Spleen (tissue), 11 donors: ENCODE measurements around the gene JAG1. TPM values are rescaled to one million over a fixed set of nuclear protein-coding genes. Genes with fewer than 3 reads are reported as not detected.

Experiments used
- DNase-seq: peaks from one replicate; pipeline ENCODE4 v3.0.0-alpha.2; 2020
- H3K27ac ChIP-seq, 8 donors: fragments of 200-600 bp; sonication (generic) in 7 of 8; 1 replicate in 4 of 8; 2 replicates in 4 of 8; pipeline versions ENCODE4 v1.5.0 to v1.8.0; 2016 to 2021; ENCODE audit warnings: inconsistent platforms in 4 of 8, mild to moderate bottlenecking in 4 of 8, moderate library complexity in 1 of 8
- H3K27me3 ChIP-seq, 7 donors: fragments of 200-600 bp; sonication (generic) in 6 of 7; replicated peaks in 1 of 7; 1 replicate in 4 of 7; 2 replicates in 3 of 7; pipeline versions ENCODE4 v1.5.0 to v1.8.0; 2016 to 2021; ENCODE audit warnings: inconsistent platforms in 3 of 7, mild to moderate bottlenecking in 1 of 7
- H3K36me3 ChIP-seq, 6 donors: fragments of 200-600 bp; sonication (generic) in 5 of 6; 1 replicate in 4 of 6; 2 replicates in 2 of 6; pipeline versions ENCODE4 v1.5.0 to v1.8.0; 2016 to 2021; ENCODE audit warnings: inconsistent platforms in 2 of 6
- H3K4me1 ChIP-seq, 6 donors: fragments of 200-600 bp; sonication (generic) in 5 of 6; 1 replicate in 3 of 6; 2 replicates in 3 of 6; pipeline versions ENCODE4 v1.5.0 to v1.8.0; 2016 to 2021; ENCODE audit warnings: inconsistent platforms in 3 of 6
- H3K4me3 ChIP-seq, 8 donors: fragments of 200-600 bp; sonication (generic) in 7 of 8; 1 replicate in 4 of 8; 2 replicates in 4 of 8; pipeline versions ENCODE4 v1.5.0 to v1.8.0; 2016 to 2021; ENCODE audit warnings: inconsistent platforms in 4 of 8, mild to moderate bottlenecking in 4 of 8, moderate library complexity in 2 of 8
- H3K9me3 ChIP-seq, 8 donors: fragments of 200-600 bp; sonication (generic) in 7 of 8; 1 replicate in 4 of 8; 2 replicates in 4 of 8; pipeline versions ENCODE4 v1.5.0 to v1.8.0; 2016 to 2021; ENCODE audit warnings: inconsistent platforms in 4 of 8
- POLR2A ChIP-seq, 3 donors: fragments of 450-650 bp; IDR thresholded peaks; one replicate each; pipeline ENCODE4 v1.5.1; 2017; ENCODE audit warnings: antibody characterized with exemption in 3 of 3, mild to moderate bottlenecking in 1 of 3
- POLR2AphosphoS5 ChIP-seq, 3 donors: sonication (generic); formaldehyde crosslinking; IDR thresholded peaks; one replicate each; pipeline ENCODE4 v1.5.1; 2017; ENCODE audit warnings: antibody characterized with exemption in 3 of 3
- WGBS, 5 donors: extraction: QIAGEN DNeasy Blood & Tissue Kit in 3 of 5; methylation state at CpG; one replicate each; pipeline versions ENCODE4 v1.1.5 to v1.1.7; 2013 to 2018; 5-methylcytosine and 5-hydroxymethylcytosine counted together
- intact Hi-C: fragments of 100-400 bp; cut with DNase I; formaldehyde crosslinking; loops from one replicate; pipeline ENCODE4 v1.15.0; 2023; ENCODE audit warnings: low total_unique reads
- polyA plus RNA-seq, 3 donors: library from polyadenylated mRNA; stranded (reverse); fragments of 200-250 nt; gene quantifications; one replicate each; pipeline ENCODE4 v1.2.1, GENCODE V29; 2013
- total RNA-seq, 7 donors: library from RNA; depleted of rRNA in 3 of 7; stranded (reverse); fragments of >200 nt in 3 of 7; fragmentation: NEBNext Ultra II Directional in 4 of 7; extraction: Animal tissue kit (Norgen Biotek cat#: 25700) in 4 of 7; gene quantifications; one replicate each; pipeline versions ENCODE4 v1.1.0 to v1.2.1, GENCODE V29; 2016 to 2021
- TF ChIP-seq, protein P1 (sequence below), 11 experiments: fragments of 200-600 bp in 7 of 11; fragments of 450-650 bp in 4 of 11; sonication (generic) in 4 of 11; IDR thresholded peaks in 8 of 11; conservative IDR thresholded peaks in 3 of 11; 1 replicate in 7 of 11; 2 replicates in 4 of 11; pipeline versions ENCODE4 v1.4.0 to v1.8.0; 2016 to 2021; ENCODE audit warnings: antibody characterized with exemption in 11 of 11, inconsistent platforms in 4 of 11, mild to moderate bottlenecking in 1 of 11
- donor health status: healthy with polysubstance abuse.
- donor health status: DM: no; HTN: no; CAD: no; lungs with moderate emphysema.
- donor health status: DM: no; HTN: no; CAD: no.
- donor health status: Bipolar disorder and iron deficiency.
- donor health status: healthy.
- donor health status: DM: no; HTN: no; CAD: no.
- donor health status: DM: yes; HTN: yes; CAD: no.

The JAG1 gene
- total and polyA plus RNA-seq, 10 donors, result 5.6 to 85.3 (median 50.1) TPM

DNA sequence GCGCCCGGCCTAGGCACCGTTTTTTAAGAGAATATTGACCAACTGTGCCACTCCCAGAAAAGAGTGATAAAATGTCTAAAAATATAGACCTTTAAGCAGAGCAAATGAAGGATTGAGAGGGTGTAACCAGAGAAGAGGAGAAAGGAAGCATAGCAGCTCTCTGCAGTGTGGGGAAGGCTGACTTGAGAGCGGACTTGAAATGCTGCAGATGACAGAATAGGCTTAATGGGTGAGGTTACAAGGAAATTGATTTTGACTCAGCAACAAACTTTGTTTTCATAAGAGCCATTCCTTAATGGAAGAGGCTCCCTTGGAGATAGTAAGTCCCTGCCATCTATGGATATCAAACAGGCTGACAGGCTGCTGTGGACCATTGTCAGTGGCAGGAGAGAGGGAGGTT lies 7.7 kb upstream of the JAG1 start:
- H3K27me3 ChIP-seq, result peaks cover 0 to 15% (median 0%) of the 10 kb centered on the region in 7 donors
- DNase-seq, result no peak
- H3K9me3 ChIP-seq, result no peaks in the 10 kb centered on the region
- H3K36me3 ChIP-seq, result no peaks in the 10 kb centered on the region
- 89 to 94% (median 91%) methylated on average over 4 of the region's 4 CpGs for WGBS, 5 donors
- intact Hi-C loops, result no loop called here
- H3K27ac ChIP-seq, result no peak overlapping the region
- TF ChIP-seq, protein P1, sequence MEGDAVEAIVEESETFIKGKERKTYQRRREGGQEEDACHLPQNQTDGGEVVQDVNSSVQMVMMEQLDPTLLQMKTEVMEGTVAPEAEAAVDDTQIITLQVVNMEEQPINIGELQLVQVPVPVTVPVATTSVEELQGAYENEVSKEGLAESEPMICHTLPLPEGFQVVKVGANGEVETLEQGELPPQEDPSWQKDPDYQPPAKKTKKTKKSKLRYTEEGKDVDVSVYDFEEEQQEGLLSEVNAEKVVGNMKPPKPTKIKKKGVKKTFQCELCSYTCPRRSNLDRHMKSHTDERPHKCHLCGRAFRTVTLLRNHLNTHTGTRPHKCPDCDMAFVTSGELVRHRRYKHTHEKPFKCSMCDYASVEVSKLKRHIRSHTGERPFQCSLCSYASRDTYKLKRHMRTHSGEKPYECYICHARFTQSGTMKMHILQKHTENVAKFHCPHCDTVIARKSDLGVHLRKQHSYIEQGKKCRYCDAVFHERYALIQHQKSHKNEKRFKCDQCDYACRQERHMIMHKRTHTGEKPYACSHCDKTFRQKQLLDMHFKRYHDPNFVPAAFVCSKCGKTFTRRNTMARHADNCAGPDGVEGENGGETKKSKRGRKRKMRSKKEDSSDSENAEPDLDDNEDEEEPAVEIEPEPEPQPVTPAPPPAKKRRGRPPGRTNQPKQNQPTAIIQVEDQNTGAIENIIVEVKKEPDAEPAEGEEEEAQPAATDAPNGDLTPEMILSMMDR (IDR thresholded peaks at IDR 0.05 in 8 of 11, conservative IDR thresholded peaks at IDR 0.05 in 3 of 11), result no peak
- TF ChIP-seq POLR2A (IDR thresholded peaks at IDR 0.05) (no peak), POLR2AphosphoS5 (IDR thresholded peaks at IDR 0.05) (no peak)
- H3K4me1 ChIP-seq, result no peaks in the 10 kb centered on the region
- H3K4me3 ChIP-seq, result no peak overlapping the region

DNA sequence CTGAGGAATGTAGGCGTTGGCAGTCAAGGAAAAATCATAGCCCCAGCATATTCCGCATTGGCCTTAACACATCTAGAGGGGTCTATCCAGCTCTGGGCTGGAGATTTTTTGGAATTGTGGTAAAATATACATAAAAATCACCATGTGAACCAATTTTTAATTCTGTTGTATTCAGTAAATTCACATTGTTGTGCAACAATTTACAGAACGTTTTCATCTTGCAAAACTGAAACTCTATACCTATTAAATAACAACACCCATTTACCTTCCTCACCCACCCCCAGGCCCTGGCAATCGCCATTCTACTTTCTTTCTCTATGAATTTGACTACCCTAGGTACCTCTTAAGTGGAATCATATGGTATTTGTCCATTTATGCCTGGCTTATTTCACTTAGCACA lies 6.8 kb upstream of the JAG1 start:
- no peak for TF ChIP-seq POLR2AphosphoS5 (IDR thresholded peaks at IDR 0.05)
- TF ChIP-seq, protein P1 (IDR thresholded peaks at IDR 0.05 in 8 of 11, conservative IDR thresholded peaks at IDR 0.05 in 3 of 11), result no peak
- no peak for TF ChIP-seq POLR2A (IDR thresholded peaks at IDR 0.05)
- DNase-seq, result no peak
- intact Hi-C loops, result no loop called here
- Histone ChIP-seq H3K4me1 (peaks cover 0 to 2% (median under 1%) of the 10 kb centered on the region in 6 donors), H3K27me3 (peaks cover 0 to 24% (median 0%) of the 10 kb centered on the region in 7 donors), H3K27ac (no peak overlapping the region), H3K9me3 (no peaks in the 10 kb centered on the region), H3K36me3 (no peaks in the 10 kb centered on the region), H3K4me3 (no peak overlapping the region)
- 73 to 92% (median 85%) methylated on average over 4 of the region's 4 CpGs for WGBS, 5 donors

DNA sequence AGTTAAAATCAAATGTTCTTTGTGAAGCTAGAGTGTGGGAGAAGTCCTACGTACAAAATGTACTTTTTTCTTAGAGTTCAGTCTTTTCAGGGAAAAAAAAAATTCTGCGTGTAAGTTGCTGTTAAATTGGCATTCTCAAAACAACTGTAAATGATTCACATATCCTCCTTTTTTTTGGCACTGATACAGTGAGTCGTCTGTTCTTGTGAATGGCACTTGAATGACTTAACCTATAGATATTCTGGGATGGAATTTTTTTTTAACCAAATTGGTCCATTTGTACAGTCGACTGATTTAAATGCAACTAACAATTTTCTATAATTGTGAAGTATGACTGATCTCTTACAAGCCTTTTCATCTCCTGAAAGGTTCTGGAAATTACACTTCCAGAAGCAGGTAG lies 5.5 kb upstream of the JAG1 start:
- Histone ChIP-seq H3K4me3 (no peak overlapping the region), H3K9me3 (no peaks in the 10 kb centered on the region), H3K36me3 (no peaks in the 10 kb centered on the region), H3K27me3 (peaks cover 0 to 37% (median 0%) of the 10 kb centered on the region in 7 donors), H3K27ac (no peak overlapping the region), H3K4me1 (peaks cover 0 to 15% (median 12%) of the 10 kb centered on the region in 6 donors)
- WGBS, 5 donors, result 78 to 83% (median 81%) methylated on average over 4 of the region's 4 CpGs
- no peak for DNase-seq
- intact Hi-C loops, result loop anchor here (10.0 kb wide), 2 partner anchors 536 to 596 kb away; no protein-coding TSS in a partner anchor
- TF ChIP-seq POLR2AphosphoS5 (IDR thresholded peaks at IDR 0.05) (no peak), POLR2A (IDR thresholded peaks at IDR 0.05) (no peak)
- TF ChIP-seq, protein P1 (IDR thresholded peaks at IDR 0.05 in 8 of 11, conservative IDR thresholded peaks at IDR 0.05 in 3 of 11), result no peak

DNA sequence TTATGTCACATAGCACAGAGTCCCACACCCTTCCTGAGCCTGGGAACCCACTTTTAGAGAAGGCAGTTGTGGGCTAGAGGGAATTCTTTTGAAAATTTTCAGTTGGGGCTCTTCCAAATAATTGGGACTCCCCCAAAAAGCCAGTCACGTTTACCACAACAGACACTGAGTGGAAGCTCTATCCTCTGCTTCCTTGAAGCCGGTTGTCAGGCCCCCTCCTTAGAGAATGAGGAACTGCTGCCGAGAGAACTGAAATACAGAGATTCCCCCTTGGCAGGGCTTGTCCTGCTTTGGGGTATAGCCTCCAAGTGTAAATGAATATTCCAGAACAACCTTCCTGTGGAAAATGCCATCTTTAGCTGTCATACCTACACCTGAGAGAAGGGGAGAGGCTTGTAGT lies 2.7 kb upstream of the JAG1 start:
- 15 to 37% (median 29%) methylated on average over 3 of the region's 3 CpGs for WGBS, 5 donors
- Histone ChIP-seq H3K9me3 (no peaks in the 10 kb centered on the region), H3K4me1 (peaks cover under 1 to 42% (median 38%) of the 10 kb centered on the region in 6 donors), H3K4me3 (no peak overlapping the region), H3K27me3 (peaks cover 0 to 64% (median 18%) of the 10 kb centered on the region in 7 donors), H3K36me3 (no peaks in the 10 kb centered on the region), H3K27ac (no peak overlapping the region)
- TF ChIP-seq POLR2A (IDR thresholded peaks at IDR 0.05), result no peak
- TF ChIP-seq, protein P1 (IDR thresholded peaks at IDR 0.05 in 8 of 11, conservative IDR thresholded peaks at IDR 0.05 in 3 of 11), result no peak
- no peak for TF ChIP-seq POLR2AphosphoS5 (IDR thresholded peaks at IDR 0.05)
- no peak for DNase-seq
- intact Hi-C loops, result loop anchor here (10.0 kb wide), 2 partner anchors 538 to 598 kb away; no protein-coding TSS in a partner anchor
